ENCODE data around the gene VHLL.

The VHLL gene

DNA sequence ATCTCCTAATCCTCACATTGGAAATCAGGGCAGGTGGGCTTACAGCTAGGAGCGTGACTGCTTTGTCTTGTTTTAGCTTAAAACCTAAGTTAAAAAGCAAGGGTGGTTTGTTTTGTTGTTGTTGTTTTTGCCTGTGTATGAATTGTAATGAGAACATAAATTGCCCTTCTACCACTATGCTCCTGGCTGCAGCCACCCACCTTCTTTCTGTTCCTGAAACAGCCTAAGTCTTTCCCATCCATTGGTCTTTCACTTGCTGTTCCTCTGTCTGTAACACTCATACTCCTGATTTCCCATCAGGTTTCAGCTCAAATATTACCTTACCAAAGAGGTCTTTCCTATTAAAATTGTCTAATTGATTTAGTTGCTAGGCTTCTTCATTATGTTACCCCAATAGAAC, 15.6 kb downstream of the VHLL start:
- no peak overlapping the region for H2BK5ac ChIP-seq (ENCODE audit: low read length)
- H3K4ac ChIP-seq (ENCODE audit: low read depth, low read length) = no peak overlapping the region
- H3K4me3 ChIP-seq (ENCODE audit: low read length) = no peak overlapping the region
- no peaks in the 10 kb centered on the region for H3K36me3 ChIP-seq (ENCODE audit: control insufficient read depth, insufficient read depth, low read length)
- no peak for DNase-seq
- no peak overlapping the region for H3K4me2 ChIP-seq (ENCODE audit: low read length)
- WGBS (ENCODE audit: extremely low coverage, insufficient coverage, low lambda C conversion rate) = no CpG with 5 or more reads among the region's 1 CpG
- no peak overlapping the region for H3K27ac ChIP-seq (ENCODE audit: low read depth, low read length)
- H4K5ac ChIP-seq (ENCODE audit: low read length) = no peak overlapping the region
- H3K27me3 ChIP-seq (ENCODE audit: insufficient read depth, low read length, poor library complexity) = no peaks in the 10 kb centered on the region
- H2BK120ac ChIP-seq (ENCODE audit: low read depth, low read length) = no peak overlapping the region
- H2AK5ac ChIP-seq (ENCODE audit: low read length) = no peak overlapping the region
- peak overlapping the region; percentile 63 for H3K9ac ChIP-seq (ENCODE audit: low read length)
- H4K8ac ChIP-seq (ENCODE audit: low read depth, low read length) = no peak overlapping the region
- peaks cover 34% of the 10 kb centered on the region for H3K79me2 ChIP-seq (ENCODE audit: control insufficient read depth, insufficient read depth, low read length)
- no peaks in the 10 kb centered on the region for H3K4me1 ChIP-seq (ENCODE audit: control insufficient read depth, low read depth, low read length)
- H3K56ac ChIP-seq (ENCODE audit: low read length) = peak overlapping the region; percentile 74
- peaks cover 16% of the 10 kb centered on the region for H3K79me1 ChIP-seq (ENCODE audit: low read length)
- H3K23ac ChIP-seq (ENCODE audit: low read length) = no peak overlapping the region
- H2BK15ac ChIP-seq (replicated peaks; ENCODE audit: low read depth) = no peak overlapping the region
- H3K18ac ChIP-seq (ENCODE audit: low read length) = no peak overlapping the region

DNA sequence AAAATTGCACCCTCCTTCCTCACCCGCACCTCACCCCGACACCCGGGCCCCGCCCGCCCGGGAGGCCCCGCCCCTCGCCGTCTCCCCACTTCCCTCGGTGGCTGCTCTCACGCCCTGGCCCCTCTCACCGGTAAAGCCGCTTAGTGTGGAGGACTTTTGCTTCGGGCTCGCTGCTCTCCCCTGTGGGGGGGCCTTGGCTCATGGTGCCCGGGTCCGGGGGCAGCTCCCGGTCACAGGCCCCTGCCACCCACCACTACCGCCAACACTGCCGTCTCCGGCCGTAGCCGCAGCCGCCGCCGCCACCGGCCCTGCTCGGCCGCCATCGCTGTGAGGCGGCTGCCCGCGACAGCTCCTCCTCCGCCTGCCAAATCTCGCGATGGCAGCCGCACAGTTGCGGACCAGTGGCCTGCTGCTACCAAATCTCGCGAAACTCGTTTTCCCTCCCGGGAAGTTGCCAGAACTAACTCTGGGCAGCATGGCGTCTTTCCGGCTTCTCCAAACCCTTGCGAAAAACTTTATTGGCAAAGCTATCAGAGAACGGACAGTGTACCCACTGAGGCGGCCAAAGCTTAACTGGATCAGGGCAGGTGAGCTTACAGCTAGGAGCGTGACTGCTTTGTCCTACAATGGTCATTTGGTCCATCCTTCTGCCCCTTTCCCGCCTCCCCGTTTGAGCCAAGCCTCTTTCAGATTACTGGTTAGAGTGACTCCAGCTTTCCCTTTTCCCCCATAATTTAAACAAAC, 16.5 kb downstream of the VHLL start, which contains the start of gene SMG5:
SMG5 (minus strand) TSS at position 347 of the 744 bp plus-strand sequence; CDS start at position 202, 145 bp downstream.
- Histone ChIP-seq H3K4me3 (ENCODE audit: low read length) (peak within 1 kb of the TSS; percentile 44), H2AK5ac (ENCODE audit: low read length) (no peak within 1 kb of the TSS), H3K4me1 (ENCODE audit: control insufficient read depth, low read depth, low read length) (no peaks in the 10 kb centered on the region), H3K9ac (ENCODE audit: low read length) (peak within 1 kb of the TSS; percentile 63), H3K23ac (ENCODE audit: low read length) (no peak within 1 kb of the TSS), H3K27me3 (ENCODE audit: insufficient read depth, low read length, poor library complexity) (no peaks in the 10 kb centered on the region), H3K27ac (ENCODE audit: low read depth, low read length) (peak within 1 kb of the TSS; percentile 61), H3K4me2 (ENCODE audit: low read length) (peak within 1 kb of the TSS; percentile 72), H2BK15ac (replicated peaks; ENCODE audit: low read depth) (no peak within 1 kb of the TSS), H3K79me1 (ENCODE audit: low read length) (peaks cover 19% of the 10 kb centered on the region), H2BK120ac (ENCODE audit: low read depth, low read length) (no peak within 1 kb of the TSS), H3K18ac (ENCODE audit: low read length) (peak within 1 kb of the TSS; percentile 94), H3K4ac (ENCODE audit: low read depth, low read length) (peak within 1 kb of the TSS; percentile 82), H3K56ac (ENCODE audit: low read length) (peak within 1 kb of the TSS; percentile 90), H3K36me3 (ENCODE audit: control insufficient read depth, insufficient read depth, low read length) (peaks cover 3% of the 10 kb centered on the region), H4K5ac (ENCODE audit: low read length) (no peak within 1 kb of the TSS), H3K79me2 (ENCODE audit: control insufficient read depth, insufficient read depth, low read length) (peaks cover 34% of the 10 kb centered on the region), H4K8ac (ENCODE audit: low read depth, low read length) (no peak within 1 kb of the TSS), H2BK5ac (ENCODE audit: low read length) (no peak within 1 kb of the TSS)
- DNase-seq = peak; percentile 100
- no CpG with 5 or more reads among the region's 50 CpGs for WGBS (ENCODE audit: extremely low coverage, insufficient coverage, low lambda C conversion rate)

DNA sequence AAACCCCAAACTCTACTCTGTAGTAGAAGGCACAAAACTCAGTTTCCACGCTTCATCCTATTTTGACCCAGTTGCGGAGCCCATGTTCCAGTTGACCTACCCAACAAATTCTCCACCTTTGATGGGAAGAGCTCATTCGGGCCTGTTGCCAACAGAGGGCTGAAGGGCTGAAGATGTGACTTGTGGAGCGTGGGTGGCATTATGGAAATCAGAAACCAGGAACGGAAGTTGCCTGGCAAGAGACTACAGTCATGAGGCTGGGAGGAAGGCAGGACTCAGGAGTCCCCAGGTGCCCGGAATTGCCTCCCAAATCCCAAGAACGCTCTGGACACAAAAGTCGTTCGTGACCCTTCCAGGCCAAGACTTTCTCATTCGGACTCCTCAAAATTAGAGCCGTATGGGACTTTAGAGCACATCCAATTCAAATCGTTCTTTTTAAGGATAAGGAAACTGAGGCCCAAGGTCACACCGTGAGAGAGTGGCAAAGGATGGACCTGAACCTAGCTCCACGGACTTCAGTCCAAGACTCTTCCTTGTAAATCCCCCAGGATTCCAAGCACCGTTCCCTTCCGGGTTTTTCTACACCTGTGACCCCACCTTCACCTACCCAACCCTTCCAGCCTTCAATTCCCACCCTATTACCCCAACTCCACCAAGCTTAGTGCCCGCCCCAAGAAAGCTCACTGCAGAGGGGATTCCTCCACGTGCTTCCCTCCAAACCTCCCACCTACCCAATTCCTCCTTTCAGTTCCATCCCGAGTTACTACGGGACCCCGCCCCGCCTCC, 17.2 kb downstream of the VHLL start:
- Histone ChIP-seq H4K5ac (ENCODE audit: low read length) (no peak overlapping the region), H2BK15ac (replicated peaks; ENCODE audit: low read depth) (no peak overlapping the region), H2BK5ac (ENCODE audit: low read length) (no peak overlapping the region), H3K36me3 (ENCODE audit: control insufficient read depth, insufficient read depth, low read length) (peaks cover 5% of the 10 kb centered on the region), H3K27me3 (ENCODE audit: insufficient read depth, low read length, poor library complexity) (no peaks in the 10 kb centered on the region), H2AK5ac (ENCODE audit: low read length) (no peak overlapping the region), H3K23ac (ENCODE audit: low read length) (no peak overlapping the region), H3K4me3 (ENCODE audit: low read length) (peak overlapping the region; percentile 44), H4K8ac (ENCODE audit: low read depth, low read length) (no peak overlapping the region), H3K4me1 (ENCODE audit: control insufficient read depth, low read depth, low read length) (no peaks in the 10 kb centered on the region), H3K4ac (ENCODE audit: low read depth, low read length) (peak overlapping the region; percentile 82), H3K79me1 (ENCODE audit: low read length) (peaks cover 19% of the 10 kb centered on the region), H3K27ac (ENCODE audit: low read depth, low read length) (no peak overlapping the region), H2BK120ac (ENCODE audit: low read depth, low read length) (no peak overlapping the region), H3K18ac (ENCODE audit: low read length) (peak overlapping the region; percentile 94), H3K56ac (ENCODE audit: low read length) (peak overlapping the region; percentile 90), H3K4me2 (ENCODE audit: low read length) (peak overlapping the region; percentile 72), H3K9ac (ENCODE audit: low read length) (peak overlapping the region; percentile 63), H3K79me2 (ENCODE audit: control insufficient read depth, insufficient read depth, low read length) (peaks cover 34% of the 10 kb centered on the region)
- WGBS (ENCODE audit: extremely low coverage, insufficient coverage, low lambda C conversion rate) = no CpG with 5 or more reads among the region's 22 CpGs
- DNase-seq = peak; percentile 57

DNA sequence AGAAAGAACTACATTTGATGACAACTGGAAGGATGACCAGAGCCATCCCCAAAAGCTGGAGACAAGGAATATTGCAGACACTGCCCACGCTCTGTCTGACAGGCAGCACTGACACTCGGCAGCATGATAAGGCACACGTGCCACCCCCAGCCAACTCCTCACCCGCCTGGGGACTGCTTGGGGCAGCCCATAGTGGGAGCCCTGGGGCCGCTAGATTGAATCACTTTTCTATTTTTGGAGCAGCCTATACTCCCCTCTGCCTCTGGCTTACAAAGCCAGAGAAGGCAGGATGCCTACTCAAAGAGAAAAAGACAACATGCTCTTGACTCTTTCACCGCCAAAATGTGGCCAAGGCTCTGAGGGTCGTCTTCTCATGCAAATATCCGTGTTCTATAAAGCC, 17.8 kb downstream of the VHLL start:
- H2BK120ac ChIP-seq (ENCODE audit: low read depth, low read length) = no peak overlapping the region
- no peak overlapping the region for H4K5ac ChIP-seq (ENCODE audit: low read length)
- no peak for DNase-seq
- no peak overlapping the region for H2BK5ac ChIP-seq (ENCODE audit: low read length)
- no peaks in the 10 kb centered on the region for H3K4me1 ChIP-seq (ENCODE audit: control insufficient read depth, low read depth, low read length)
- no peaks in the 10 kb centered on the region for H3K27me3 ChIP-seq (ENCODE audit: insufficient read depth, low read length, poor library complexity)
- H2BK15ac ChIP-seq (replicated peaks; ENCODE audit: low read depth) = no peak overlapping the region
- H3K9ac ChIP-seq (ENCODE audit: low read length) = peak overlapping the region; percentile 63
- H3K36me3 ChIP-seq (ENCODE audit: control insufficient read depth, insufficient read depth, low read length) = peaks cover 6% of the 10 kb centered on the region
- no peak overlapping the region for H3K4ac ChIP-seq (ENCODE audit: low read depth, low read length)
- peaks cover 34% of the 10 kb centered on the region for H3K79me2 ChIP-seq (ENCODE audit: control insufficient read depth, insufficient read depth, low read length)
- H3K27ac ChIP-seq (ENCODE audit: low read depth, low read length) = no peak overlapping the region
- H4K8ac ChIP-seq (ENCODE audit: low read depth, low read length) = no peak overlapping the region
- H3K18ac ChIP-seq (ENCODE audit: low read length) = no peak overlapping the region
- peak overlapping the region; percentile 90 for H3K56ac ChIP-seq (ENCODE audit: low read length)
- H2AK5ac ChIP-seq (ENCODE audit: low read length) = no peak overlapping the region
- H3K23ac ChIP-seq (ENCODE audit: low read length) = no peak overlapping the region
- H3K79me1 ChIP-seq (ENCODE audit: low read length) = peaks cover 19% of the 10 kb centered on the region
- peak overlapping the region; percentile 72 for H3K4me2 ChIP-seq (ENCODE audit: low read length)
- no peak overlapping the region for H3K4me3 ChIP-seq (ENCODE audit: low read length)
- no CpG with 5 or more reads among the region's 8 CpGs for WGBS (ENCODE audit: extremely low coverage, insufficient coverage, low lambda C conversion rate)

DNA sequence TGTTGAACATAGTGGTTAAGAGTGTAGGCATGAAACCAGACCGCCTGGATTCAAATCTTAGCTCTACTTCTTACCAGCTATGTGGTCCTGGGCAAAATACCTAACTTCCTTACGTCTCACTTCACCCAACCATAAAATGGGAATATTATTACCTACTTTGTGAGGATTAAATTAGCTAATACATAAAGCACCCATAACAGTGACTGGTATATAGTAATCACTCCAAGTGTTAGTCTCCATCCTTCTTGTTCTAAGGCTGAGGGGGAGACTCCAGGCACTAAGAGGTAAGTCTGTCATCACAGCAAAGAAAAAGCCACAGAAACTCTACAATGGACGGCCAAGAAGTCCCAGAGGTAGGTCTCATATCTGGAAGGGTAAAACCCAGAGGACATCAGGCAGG, 19.3 kb downstream of the VHLL start:
- peaks cover 8% of the 10 kb centered on the region for H3K36me3 ChIP-seq (ENCODE audit: control insufficient read depth, insufficient read depth, low read length)
- no peak overlapping the region for H3K4me3 ChIP-seq (ENCODE audit: low read length)
- no peak overlapping the region for H2BK5ac ChIP-seq (ENCODE audit: low read length)
- H3K18ac ChIP-seq (ENCODE audit: low read length) = no peak overlapping the region
- H3K4me2 ChIP-seq (ENCODE audit: low read length) = no peak overlapping the region
- H3K56ac ChIP-seq (ENCODE audit: low read length) = no peak overlapping the region
- no peak overlapping the region for H3K4ac ChIP-seq (ENCODE audit: low read depth, low read length)
- H3K79me2 ChIP-seq (ENCODE audit: control insufficient read depth, insufficient read depth, low read length) = peaks cover 34% of the 10 kb centered on the region
- no peaks in the 10 kb centered on the region for H3K27me3 ChIP-seq (ENCODE audit: insufficient read depth, low read length, poor library complexity)
- no peak for DNase-seq
- no peak overlapping the region for H2BK120ac ChIP-seq (ENCODE audit: low read depth, low read length)
- no peaks in the 10 kb centered on the region for H3K4me1 ChIP-seq (ENCODE audit: control insufficient read depth, low read depth, low read length)
- H3K27ac ChIP-seq (ENCODE audit: low read depth, low read length) = no peak overlapping the region
- no peak overlapping the region for H3K9ac ChIP-seq (ENCODE audit: low read length)
- no peak overlapping the region for H2AK5ac ChIP-seq (ENCODE audit: low read length)
- peaks cover 19% of the 10 kb centered on the region for H3K79me1 ChIP-seq (ENCODE audit: low read length)
- H4K5ac ChIP-seq (ENCODE audit: low read length) = no peak overlapping the region
- H4K8ac ChIP-seq (ENCODE audit: low read depth, low read length) = no peak overlapping the region
- H2BK15ac ChIP-seq (replicated peaks; ENCODE audit: low read depth) = no peak overlapping the region
- no CpG with 5 or more reads among the region's 3 CpGs for WGBS (ENCODE audit: extremely low coverage, insufficient coverage, low lambda C conversion rate)
- no peak overlapping the region for H3K23ac ChIP-seq (ENCODE audit: low read length)

Measured in mesendoderm (in vitro differentiated cells).